ENCODE data around the gene BCAS4. TPM values are rescaled to one million over a fixed set of nuclear protein-coding genes. Genes with fewer than 3 reads are reported as not detected.

BCAS4 gene
- total RNA-seq, 1 donor from 2014 or later: 3.9 TPM

- H3K27me3 ChIP-seq (ENCODE audit: low read depth): no peaks in the 10 kb centered on the region
- H3K4me1 ChIP-seq: no peaks in the 10 kb centered on the region
- no peak overlapping the region for H3K27ac ChIP-seq
- intact Hi-C loops (cut with DNase I): no loop called here
- no peaks in the 10 kb centered on the region for H3K9me3 ChIP-seq
- no peak for DNase-seq
- H3K36me3 ChIP-seq: no peaks in the 10 kb centered on the region
- ATAC-seq: no peak
- TF ChIP-seq CTCF (IDR thresholded peaks at IDR 0.05): no peak
- no peak overlapping the region for H3K4me3 ChIP-seq
Measured at GRCh38 chr20:50801747-50802125, 6.9 kb downstream of the BCAS4 start.

GRCh38 chr20:50802289-50802688, 7.4 kb downstream of the BCAS4 start:
- H3K4me1 ChIP-seq: no peaks in the 10 kb centered on the region
- no peaks in the 10 kb centered on the region for H3K27me3 ChIP-seq (ENCODE audit: low read depth)
- ATAC-seq: no peak
- no peak for DNase-seq
- H3K4me3 ChIP-seq: no peak overlapping the region
- H3K9me3 ChIP-seq: no peaks in the 10 kb centered on the region
- TF ChIP-seq CTCF (IDR thresholded peaks at IDR 0.05): no peak
- intact Hi-C loops (cut with DNase I): no loop called here
- H3K27ac ChIP-seq: no peak overlapping the region
- no peaks in the 10 kb centered on the region for H3K36me3 ChIP-seq

- Histone ChIP-seq H3K4me3 (no peak overlapping the region), H3K27ac (no peak overlapping the region), H3K4me1 (no peaks in the 10 kb centered on the region), H3K9me3 (no peaks in the 10 kb centered on the region), H3K36me3 (no peaks in the 10 kb centered on the region), H3K27me3 (ENCODE audit: low read depth) (no peaks in the 10 kb centered on the region)
- no peak for DNase-seq
- intact Hi-C loops (cut with DNase I): no loop called here
- no peak for ATAC-seq
- TF ChIP-seq CTCF (IDR thresholded peaks at IDR 0.05): no peak
Measured at GRCh38 chr20:50804437-50805348, 9.8 kb downstream of the BCAS4 start.

- DNase-seq: no peak
- intact Hi-C loops (cut with DNase I): no loop called here
- no peak for TF ChIP-seq CTCF (IDR thresholded peaks at IDR 0.05)
- no peaks in the 10 kb centered on the region for H3K4me1 ChIP-seq
- ATAC-seq: no peak
- no peaks in the 10 kb centered on the region for H3K27me3 ChIP-seq (ENCODE audit: low read depth)
- H3K36me3 ChIP-seq: no peaks in the 10 kb centered on the region
- no peak overlapping the region for H3K4me3 ChIP-seq
- H3K27ac ChIP-seq: no peak overlapping the region
- H3K9me3 ChIP-seq: no peaks in the 10 kb centered on the region
Measured at GRCh38 chr20:50805349-50805684, 10.5 kb downstream of the BCAS4 start.

GRCh38 chr20:50806126-50806768, 11.4 kb downstream of the BCAS4 start:
- ATAC-seq: no peak
- Histone ChIP-seq H3K4me3 (no peak overlapping the region), H3K27me3 (ENCODE audit: low read depth) (no peaks in the 10 kb centered on the region), H3K27ac (no peak overlapping the region), H3K4me1 (no peaks in the 10 kb centered on the region), H3K9me3 (no peaks in the 10 kb centered on the region), H3K36me3 (no peaks in the 10 kb centered on the region)
- intact Hi-C loops (cut with DNase I): no loop called here
- no peak for DNase-seq
- no peak for TF ChIP-seq CTCF (IDR thresholded peaks at IDR 0.05)

All from lower lobe of right lung (tissue), 2 donors.